PFSK-1 (cell line): ENCODE data around the gene NUP98.

Source experiments
- FOXP2 ChIP-seq: optimal IDR thresholded peaks from 2 replicates; pipeline ENCODE3; 2011; ENCODE audit warnings: borderline replicate concordance, control low read depth, inconsistent platforms; ENCODE audit not compliant: insufficient read depth; ENCODE audit errors: extremely low read length, extremely low read depth
- POLR2AphosphoS5 ChIP-seq: IDR thresholded peaks from 2 replicates; pipeline ENCODE4 v1.6.1; 2012; ENCODE audit warnings: low read depth, mild to moderate bottlenecking, control low read depth, low read length, moderate library complexity
- REST ChIP-seq, 2 experiments: IDR thresholded peaks; 2 replicates each; pipeline versions ENCODE4 v1.6.1 to v1.8.0; 2011 to 2012; ENCODE audit warnings: low read depth in 2 of 2, low read length in 2 of 2, control low read depth in 1 of 2, inconsistent platforms in 1 of 2, mild to moderate bottlenecking in 1 of 2, moderate library complexity in 1 of 2; ENCODE audit not compliant: insufficient read depth in 1 of 2
- SIN3A ChIP-seq: IDR thresholded peaks from 2 replicates; pipeline ENCODE4 v1.6.1; 2012; ENCODE audit warnings: mild to moderate bottlenecking, low read length, moderate library complexity, borderline replicate concordance; ENCODE audit not compliant: insufficient read depth
- TAF1 ChIP-seq: IDR thresholded peaks from 2 replicates; pipeline ENCODE4 v1.6.1; 2012; ENCODE audit warnings: low read length, control low read depth, borderline replicate concordance; ENCODE audit not compliant: insufficient read depth

The NUP98 gene

GRCh38 chr11:3658252-3658651 lies 139.1 kb downstream of the NUP98 start:
- no peak for TF ChIP-seq POLR2AphosphoS5
- no peak for TF ChIP-seq SIN3A
- no peak for TF ChIP-seq REST (IDR thresholded peaks at IDR 0.05; ENCODE audit: insufficient read depth in 1 of 2, low read depth in 2 of 2, low read length in 2 of 2)
- no peak for TF ChIP-seq TAF1
- TF ChIP-seq FOXP2, result no peak

- TF ChIP-seq POLR2AphosphoS5 (no peak), SIN3A (no peak), TAF1 (no peak), FOXP2 (no peak), REST (IDR thresholded peaks at IDR 0.05; ENCODE audit: insufficient read depth in 1 of 2, low read depth in 2 of 2, low read length in 2 of 2) (no peak)
Measured at GRCh38 chr11:3655547-3655946, 141.8 kb downstream of the NUP98 start.

GRCh38 chr11:3645552-3645951 lies 151.8 kb downstream of the NUP98 start:
- TF ChIP-seq FOXP2 (no peak), SIN3A (no peak), REST (IDR thresholded peaks at IDR 0.05; ENCODE audit: insufficient read depth in 1 of 2, low read depth in 2 of 2, low read length in 2 of 2) (no peak), TAF1 (no peak), POLR2AphosphoS5 (no peak)

GRCh38 chr11:3644817-3645235 lies 152.5 kb downstream of the NUP98 start, which contains the start of gene ART1:
ART1 (plus strand) TSS chr11:3645128; CDS start chr11:3659214, 14,086 bp downstream.
- no peak for TF ChIP-seq SIN3A
- TF ChIP-seq REST (IDR thresholded peaks at IDR 0.05; ENCODE audit: insufficient read depth in 1 of 2, low read depth in 2 of 2, low read length in 2 of 2), result no peak
- TF ChIP-seq POLR2AphosphoS5, result no peak

GRCh38 chr11:3642071-3642951 lies 155.0 kb downstream of the NUP98 start:
- TF ChIP-seq TAF1, result no peak
- TF ChIP-seq SIN3A, result no peak
- TF ChIP-seq POLR2AphosphoS5, result no peak
- TF ChIP-seq REST (IDR thresholded peaks at IDR 0.05; ENCODE audit: insufficient read depth in 1 of 2, low read depth in 2 of 2, low read length in 2 of 2), result no peak
- TF ChIP-seq FOXP2, result no peak
